Non-pigmented ciliary epithelial cell (primary cell): ENCODE data around the gene CTNND2.

Experiments
- DNase-seq: peaks from one replicate; pipeline ENCODE4 v3.0.0-alpha.2; 2010; ENCODE audit warnings: low read depth

CTNND2 gene

GRCh38 chr5:11514705-11515432, 389.4 kb downstream of the CTNND2 start:
- DNase-seq = no peak

DNA sequence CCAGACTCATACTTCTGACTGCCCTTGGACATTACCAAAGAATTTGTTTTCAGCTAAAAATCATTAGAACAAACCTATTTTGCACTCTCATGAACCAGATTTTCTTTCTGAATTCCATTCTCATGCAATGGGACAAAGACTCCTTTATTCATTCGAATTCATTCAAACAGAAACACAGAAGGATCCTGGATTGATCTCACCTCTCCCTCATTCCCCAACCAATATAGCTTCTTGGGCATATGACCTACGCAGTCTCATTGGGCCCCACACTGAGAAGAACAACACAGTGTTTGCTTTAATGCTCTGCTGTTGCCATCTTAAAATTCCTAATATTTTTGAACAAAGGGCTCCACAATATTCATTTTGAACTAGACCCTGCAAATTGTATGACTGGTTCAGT, 392.4 kb downstream of the CTNND2 start:
- no peak for DNase-seq

DNA sequence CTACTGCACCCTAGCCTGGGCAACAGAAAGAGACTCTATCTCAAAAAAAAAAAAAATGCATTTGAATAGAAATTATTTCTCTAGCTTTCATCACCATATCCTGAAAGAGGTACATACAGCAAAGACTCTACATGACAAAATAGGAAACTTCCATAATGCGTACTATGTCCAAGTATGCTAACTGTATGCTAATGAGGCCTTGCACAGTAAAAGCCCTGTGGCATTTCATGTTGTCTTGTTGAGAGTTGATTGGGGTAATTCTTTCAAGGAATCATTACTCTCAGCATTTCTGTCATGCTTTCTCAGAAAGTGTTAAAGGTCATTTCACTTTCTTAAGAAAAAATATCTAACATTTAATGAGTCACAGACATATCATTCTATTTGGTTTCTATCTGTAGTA, 393.4 kb downstream of the CTNND2 start:
- no peak for DNase-seq

DNA sequence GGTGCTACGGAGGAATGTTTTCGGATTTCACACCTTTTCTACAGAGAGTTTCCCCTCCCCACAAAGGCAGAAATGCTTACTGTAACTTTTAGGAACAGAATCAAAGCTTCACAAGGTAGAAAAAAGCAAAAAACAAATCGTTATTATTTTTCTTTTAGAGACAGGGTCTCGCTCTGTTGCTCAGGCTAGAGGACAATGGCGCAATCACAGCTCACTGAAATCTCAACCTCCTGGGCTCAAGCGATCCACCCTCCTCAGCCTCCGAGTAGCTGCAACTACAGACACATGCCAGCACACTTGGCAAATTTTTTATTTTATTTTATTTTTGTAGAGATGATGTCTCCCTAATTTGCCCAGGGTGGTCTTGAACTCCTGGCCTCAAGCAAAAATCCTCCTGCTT, 394.5 kb downstream of the CTNND2 start:
- DNase-seq = no peak

DNA sequence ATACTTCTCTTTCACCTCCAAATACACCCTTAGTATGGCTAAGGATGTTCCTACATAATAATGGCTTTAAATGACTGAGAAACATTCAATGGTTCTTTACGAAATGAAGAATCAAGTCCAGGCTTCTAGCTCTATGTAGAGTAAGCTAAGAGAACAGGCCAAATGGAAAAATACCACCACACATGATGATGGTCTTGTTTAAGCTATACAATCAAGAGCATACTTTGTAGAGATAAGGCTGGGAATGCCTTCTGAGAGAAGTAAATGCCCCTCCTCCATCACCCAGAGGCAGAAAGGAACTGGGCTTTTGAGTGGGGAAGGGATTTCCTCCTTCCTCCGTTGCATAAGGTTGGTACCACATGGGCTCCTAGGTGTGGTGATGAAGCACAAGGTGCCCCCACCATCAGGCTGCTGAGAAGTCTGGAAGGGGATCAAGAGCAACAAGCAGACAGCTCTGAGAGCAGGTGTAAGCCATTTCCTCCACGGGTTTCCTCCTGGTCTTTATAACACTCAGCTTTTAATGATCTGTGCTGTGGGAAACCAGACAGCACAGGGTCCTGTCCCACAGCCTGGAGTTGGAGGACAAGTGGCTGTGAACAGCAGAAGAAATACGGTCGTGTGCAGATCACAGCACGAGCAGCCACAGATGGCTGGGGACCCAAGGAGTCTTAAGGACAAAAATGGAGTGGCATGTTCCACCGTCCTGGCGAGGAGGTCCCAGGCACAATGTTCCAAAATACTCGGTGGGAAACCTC, 396.9 kb downstream of the CTNND2 start:
- DNase-seq = no peak

DNA sequence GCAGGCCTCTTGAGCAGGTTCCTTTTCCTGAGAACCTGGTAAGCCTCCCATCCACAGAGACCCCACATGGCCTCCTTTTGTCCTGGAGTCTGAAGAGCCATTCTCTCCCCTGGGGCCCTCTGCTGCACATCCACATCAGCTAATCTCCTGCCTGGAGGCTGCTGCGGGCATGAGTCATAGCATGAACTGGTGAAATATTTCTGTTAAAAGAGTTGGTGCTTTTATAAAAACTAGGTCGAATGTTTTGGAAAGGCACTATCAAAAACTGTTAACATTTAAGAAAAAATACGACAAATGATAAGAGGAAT, 399.4 kb downstream of the CTNND2 start:
- peak; percentile 4 for DNase-seq

DNA sequence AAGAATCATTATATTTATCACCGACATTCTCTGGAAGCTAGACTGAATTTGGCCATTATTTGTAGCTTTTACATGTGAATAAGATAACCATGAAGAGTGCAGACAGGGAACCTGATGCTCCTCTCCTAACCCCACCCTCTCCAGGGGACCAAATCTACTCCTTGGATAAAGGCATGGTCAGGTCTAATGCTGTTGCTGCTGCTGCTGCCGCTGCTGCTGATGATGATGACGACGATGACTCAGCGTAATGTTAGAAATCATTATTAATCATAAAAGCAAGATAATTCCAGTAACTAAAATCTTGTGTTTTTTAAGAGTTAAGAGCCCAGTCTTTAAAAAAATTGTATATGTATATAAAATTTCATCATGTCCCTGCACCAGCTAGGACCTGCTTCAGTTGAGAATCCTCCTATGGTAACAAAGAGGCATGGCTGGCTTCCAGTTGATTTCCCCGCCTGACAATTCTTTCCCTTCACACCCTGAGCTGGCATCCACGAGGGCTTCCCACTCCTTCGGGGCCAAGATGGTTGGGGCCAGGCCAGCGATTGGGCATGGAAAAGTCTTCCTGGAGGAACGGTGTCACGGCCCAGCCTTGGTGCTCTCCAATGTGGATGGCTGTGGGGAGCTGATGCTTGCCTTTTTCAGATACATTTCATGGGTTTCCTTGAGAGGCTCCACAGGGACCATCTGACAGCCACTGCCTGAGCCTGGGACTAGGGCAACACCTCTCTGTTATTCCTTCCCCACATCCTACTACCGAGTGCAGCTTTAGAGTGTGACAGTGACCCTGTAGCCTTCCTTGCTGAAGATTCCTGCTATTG, 400.0 kb downstream of the CTNND2 start:
- DNase-seq = no peak

GRCh38 chr5:11502783-11503182, 401.5 kb downstream of the CTNND2 start:
- DNase-seq = no peak

DNA sequence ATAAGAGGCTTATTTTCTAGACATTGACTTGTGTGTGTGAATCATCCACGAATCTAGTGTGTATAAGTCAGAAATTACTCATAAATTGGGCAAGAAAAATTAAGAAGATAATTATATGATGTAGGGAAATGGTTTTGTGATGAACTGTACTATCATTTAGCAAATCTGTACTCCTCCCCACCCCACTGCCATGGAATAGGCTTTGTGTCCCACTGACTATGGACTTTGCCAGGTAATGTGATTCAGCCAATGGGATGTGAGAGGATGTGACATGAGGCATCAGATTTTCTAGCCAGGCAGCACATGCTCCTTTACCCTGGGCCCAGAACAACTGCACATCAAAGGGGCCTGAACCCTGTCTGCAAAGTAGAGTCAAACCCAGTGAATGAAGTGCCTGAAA, 406.6 kb downstream of the CTNND2 start:
- DNase-seq = no peak

DNA sequence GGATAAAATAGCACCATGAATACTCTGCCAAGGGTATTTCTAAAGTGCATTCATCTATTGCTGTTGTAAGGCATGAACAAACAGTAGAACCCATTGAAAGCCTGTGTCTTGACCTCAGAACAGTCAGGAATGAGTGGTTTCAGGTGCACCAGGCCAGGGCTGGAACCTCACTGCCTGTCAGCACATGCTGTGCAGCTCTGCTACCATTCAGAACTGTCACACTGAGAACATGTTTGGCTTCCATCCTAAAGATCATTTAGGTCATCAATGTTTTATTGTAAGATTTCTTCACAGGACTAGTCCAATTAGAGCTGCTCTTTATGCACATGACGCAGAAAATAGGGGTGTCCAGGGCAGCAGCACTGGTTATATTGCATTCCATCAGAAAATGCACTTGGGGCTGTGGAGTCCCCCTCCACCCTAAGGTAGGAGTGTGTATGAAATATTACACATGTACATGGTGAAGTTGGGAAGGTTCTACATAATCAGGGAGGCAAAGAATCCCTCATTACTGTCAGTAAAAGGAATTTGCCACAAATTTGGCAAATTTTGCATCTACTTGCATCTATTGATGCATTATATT, 408.0 kb downstream of the CTNND2 start:
- DNase-seq = no peak

DNA sequence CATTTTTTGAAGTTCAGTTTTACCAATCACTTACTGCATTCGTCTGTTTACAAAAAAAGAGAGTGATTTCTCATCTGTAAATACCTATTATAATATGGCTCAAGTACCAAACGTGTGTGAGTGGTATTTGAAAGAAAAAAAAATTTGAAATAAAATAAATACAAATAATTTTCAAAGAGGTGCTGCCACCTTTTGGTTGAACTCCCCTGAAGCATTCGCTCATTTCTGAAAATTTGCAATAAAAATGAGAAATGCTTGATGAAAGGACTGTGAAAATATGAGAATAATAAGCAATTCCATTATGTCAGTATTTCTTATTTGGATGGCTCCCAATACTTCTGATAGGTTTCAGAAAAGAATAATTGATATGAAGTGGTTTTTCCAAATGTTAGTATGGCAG, 409.9 kb downstream of the CTNND2 start:
- DNase-seq = no peak

DNA sequence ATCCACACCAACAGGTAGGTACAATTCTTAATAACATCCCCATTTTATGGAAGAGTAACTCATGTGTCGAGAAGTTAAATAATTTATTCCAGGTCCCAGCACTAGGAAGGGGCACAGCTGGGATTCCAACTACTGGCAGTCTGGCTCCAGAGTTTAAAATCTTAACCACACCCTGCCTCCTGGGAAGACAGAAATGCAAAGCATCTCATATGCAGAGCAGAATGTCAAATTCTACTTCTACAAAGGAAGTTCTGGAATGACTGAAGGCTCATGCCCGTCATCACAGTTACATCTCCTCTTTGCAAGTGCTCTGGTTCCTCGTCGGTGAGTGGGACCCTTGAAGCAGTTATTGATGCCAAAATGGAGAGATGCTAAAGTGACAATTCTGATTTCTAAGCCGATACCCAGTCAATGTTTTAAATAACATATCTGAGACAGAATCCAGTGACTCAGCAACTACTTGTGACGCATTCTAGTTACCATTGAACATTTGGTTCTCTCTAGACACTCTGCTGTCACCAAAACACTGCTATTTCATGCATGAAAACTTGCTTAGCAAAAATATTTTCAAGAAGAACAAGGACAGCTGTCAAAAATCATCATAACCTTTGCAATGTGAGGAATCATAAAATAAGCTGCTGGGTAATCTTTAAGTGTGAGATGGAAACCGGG, 412.7 kb downstream of the CTNND2 start:
- no peak for DNase-seq

- no peak for DNase-seq
Observed at GRCh38 chr5:11483630-11484029, 420.6 kb downstream of the CTNND2 start.

DNA sequence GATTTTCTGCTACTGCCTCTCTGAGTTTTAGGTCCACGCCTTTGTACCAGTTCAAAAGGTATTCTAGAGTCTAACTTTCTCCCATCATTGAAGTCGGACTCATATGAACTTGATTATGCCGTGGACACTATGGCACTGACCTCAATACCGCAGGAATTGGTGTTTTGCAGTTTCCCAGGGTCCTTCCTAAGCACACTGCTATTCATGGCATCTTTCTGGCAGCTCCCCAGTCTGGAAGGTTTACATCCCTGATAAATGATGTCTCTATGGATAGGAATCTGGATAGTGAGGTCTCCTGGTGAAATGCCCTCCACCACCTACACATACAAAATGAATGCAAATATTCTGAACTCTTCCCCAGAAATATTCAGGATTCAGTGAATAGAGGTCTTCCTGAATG, 422.2 kb downstream of the CTNND2 start:
- DNase-seq = no peak

DNA sequence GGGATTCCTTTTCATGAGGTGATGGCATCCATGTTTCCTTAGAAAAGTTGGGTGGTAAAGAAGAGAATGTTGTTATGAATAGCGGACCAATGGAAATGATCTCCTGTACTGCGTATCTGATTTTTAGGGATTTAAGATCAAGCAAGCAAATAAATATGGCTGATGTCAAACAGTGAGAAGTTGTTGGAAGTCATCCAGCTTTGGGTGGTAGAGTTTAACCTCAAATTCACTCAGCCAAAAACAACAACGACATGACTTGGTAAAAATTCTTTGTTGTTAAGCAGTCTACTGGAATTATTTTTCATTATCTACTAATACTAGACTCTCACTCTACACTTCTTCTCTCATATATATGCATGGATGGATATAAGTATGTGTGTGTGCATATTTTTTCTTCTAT, 426.5 kb downstream of the CTNND2 start:
- DNase-seq = peak; percentile 8

- DNase-seq = no peak
Observed at GRCh38 chr5:11476866-11477265, 427.4 kb downstream of the CTNND2 start.

DNA sequence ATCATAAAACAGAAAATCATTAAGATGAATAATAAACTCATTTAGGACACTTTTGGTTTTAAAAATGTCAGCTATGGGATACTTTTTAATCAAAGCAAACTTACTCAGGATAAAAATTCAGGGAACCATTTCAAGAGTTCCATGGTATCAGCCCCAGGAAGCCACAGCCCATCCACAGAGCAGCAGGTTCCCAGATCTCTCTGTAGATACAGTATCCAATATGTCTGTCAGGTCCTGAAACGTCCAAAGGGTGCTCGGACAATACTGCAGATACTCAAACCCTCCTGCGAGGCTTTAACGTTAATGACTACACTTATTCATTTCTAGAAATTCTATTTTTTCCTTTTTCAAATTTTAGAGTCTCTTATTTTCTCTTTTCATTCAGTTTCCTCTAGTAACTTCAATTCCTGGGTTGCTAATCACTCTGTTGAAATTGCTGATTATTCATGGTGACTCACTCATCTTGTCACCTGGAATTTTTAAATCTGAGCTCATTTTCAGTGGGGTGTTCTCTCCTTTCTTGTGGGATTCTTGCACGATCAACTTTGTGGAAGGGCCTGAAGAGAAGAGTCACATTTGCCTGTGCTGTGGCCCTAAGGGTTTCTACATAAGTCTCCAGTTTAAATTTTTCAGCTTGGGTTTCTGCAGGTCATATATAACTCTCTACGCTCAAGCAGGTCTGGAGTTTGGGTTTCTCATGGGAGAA, 435.8 kb downstream of the CTNND2 start:
- peak; percentile 6 for DNase-seq

DNA sequence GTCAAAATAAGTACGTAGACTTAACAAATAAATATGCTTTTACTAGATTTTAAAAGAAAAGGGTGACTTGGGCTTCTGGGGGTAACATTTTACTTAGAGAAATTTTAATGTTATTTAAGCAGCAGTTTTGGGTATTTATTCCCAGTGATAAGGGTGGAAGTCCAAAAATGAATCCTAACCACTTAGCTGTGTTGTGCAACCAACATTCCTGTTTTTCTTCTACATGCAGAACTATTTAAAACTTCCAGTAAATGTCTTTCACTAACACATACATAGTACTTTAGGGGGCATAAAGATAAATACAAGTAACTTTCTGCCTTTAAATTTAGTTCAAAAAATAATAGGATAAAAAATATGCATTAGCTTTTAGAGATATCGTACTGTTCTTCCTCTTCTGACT, 436.7 kb downstream of the CTNND2 start:
- DNase-seq = no peak

- no peak for DNase-seq
Observed at GRCh38 chr5:11459716-11460115, 444.5 kb downstream of the CTNND2 start.

DNA sequence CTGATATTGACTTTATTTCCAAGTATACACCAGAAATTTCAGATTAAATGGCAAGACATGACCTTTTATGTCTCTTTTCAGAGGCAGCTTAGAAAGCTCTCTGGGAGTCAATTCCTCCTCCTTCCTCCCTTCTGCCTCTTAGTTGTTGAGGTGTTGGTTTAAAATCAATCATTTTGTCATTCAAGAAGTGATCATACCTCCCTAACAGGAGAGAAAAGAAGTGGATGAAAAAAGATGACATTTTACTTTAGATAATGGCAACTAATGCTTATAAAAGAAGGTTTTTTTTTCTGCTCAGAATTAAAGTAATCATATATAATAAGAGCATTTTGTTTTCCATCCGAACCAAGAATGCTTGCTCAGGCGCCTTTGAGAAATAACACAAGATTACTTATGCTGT, 448.7 kb downstream of the CTNND2 start:
- no peak for DNase-seq

GRCh38 chr5:11452852-11453251, 451.4 kb downstream of the CTNND2 start:
- DNase-seq = no peak

GRCh38 chr5:11449966-11450365, 454.3 kb downstream of the CTNND2 start:
- no peak for DNase-seq
